GM18868 (cell line): Measurements from ENCODE around the gene SORCS3.

Source experiments
- ATAC-seq: cut with Tn5 transposase; IDR thresholded peaks from one replicate; pipeline ENCODE4 v1.9.1; 2021; ENCODE audit warnings: mild to moderate bottlenecking, moderate library complexity; ENCODE audit not compliant: unreplicated experiment

The SORCS3 gene

GRCh38 chr10:104822088-104822487 lies 181.0 kb downstream of the SORCS3 start:
- ATAC-seq: no peak

GRCh38 chr10:104824380-104825006 lies 183.4 kb downstream of the SORCS3 start:
- ATAC-seq: peak; percentile 83

- ATAC-seq: peak; percentile 53
Observed at GRCh38 chr10:104831272-104831671, 190.2 kb downstream of the SORCS3 start.

GRCh38 chr10:104834580-104834979 lies 193.5 kb downstream of the SORCS3 start:
- ATAC-seq: no peak

- ATAC-seq: peak; percentile 57
Observed at GRCh38 chr10:104835422-104835821, 194.3 kb downstream of the SORCS3 start.

- ATAC-seq: no peak
Observed at GRCh38 chr10:104842704-104843103, 201.6 kb downstream of the SORCS3 start.

GRCh38 chr10:104844073-104844472 lies 203.0 kb downstream of the SORCS3 start:
- peak; percentile 90 for ATAC-seq

GRCh38 chr10:104850023-104850422 lies 208.9 kb downstream of the SORCS3 start:
- ATAC-seq: no peak

- no peak for ATAC-seq
Observed at GRCh38 chr10:104867966-104868598, 227.0 kb downstream of the SORCS3 start.

GRCh38 chr10:104872691-104873090 lies 231.6 kb downstream of the SORCS3 start:
- ATAC-seq: no peak

GRCh38 chr10:104873161-104873560 lies 232.1 kb downstream of the SORCS3 start:
- no peak for ATAC-seq

- ATAC-seq: no peak
Observed at GRCh38 chr10:104875561-104875960, 234.5 kb downstream of the SORCS3 start.

GRCh38 chr10:104880624-104881398 lies 239.7 kb downstream of the SORCS3 start:
- ATAC-seq: no peak

- ATAC-seq: no peak
Observed at GRCh38 chr10:104881740-104882139, 240.7 kb downstream of the SORCS3 start.

GRCh38 chr10:104892879-104893617 lies 252.0 kb downstream of the SORCS3 start:
- ATAC-seq: peak; percentile 85

- no peak for ATAC-seq
Observed at GRCh38 chr10:104893701-104894100, 252.6 kb downstream of the SORCS3 start.

GRCh38 chr10:104894681-104895080 lies 253.6 kb downstream of the SORCS3 start:
- no peak for ATAC-seq

GRCh38 chr10:104895541-104895940 lies 254.5 kb downstream of the SORCS3 start:
- no peak for ATAC-seq

GRCh38 chr10:104895981-104896380 lies 254.9 kb downstream of the SORCS3 start:
- no peak for ATAC-seq

GRCh38 chr10:104897696-104898095 lies 256.6 kb downstream of the SORCS3 start:
- ATAC-seq: no peak

GRCh38 chr10:104899779-104900178 lies 258.7 kb downstream of the SORCS3 start:
- peak; percentile 56 for ATAC-seq
